ENCODE measurements around the gene CNPY1. TPM values are rescaled to one million over a fixed set of nuclear protein-coding genes. Genes with fewer than 3 reads are reported as not detected.

The CNPY1 gene
- total RNA-seq, 1 experiment from 2014 or later: not detected

DNA sequence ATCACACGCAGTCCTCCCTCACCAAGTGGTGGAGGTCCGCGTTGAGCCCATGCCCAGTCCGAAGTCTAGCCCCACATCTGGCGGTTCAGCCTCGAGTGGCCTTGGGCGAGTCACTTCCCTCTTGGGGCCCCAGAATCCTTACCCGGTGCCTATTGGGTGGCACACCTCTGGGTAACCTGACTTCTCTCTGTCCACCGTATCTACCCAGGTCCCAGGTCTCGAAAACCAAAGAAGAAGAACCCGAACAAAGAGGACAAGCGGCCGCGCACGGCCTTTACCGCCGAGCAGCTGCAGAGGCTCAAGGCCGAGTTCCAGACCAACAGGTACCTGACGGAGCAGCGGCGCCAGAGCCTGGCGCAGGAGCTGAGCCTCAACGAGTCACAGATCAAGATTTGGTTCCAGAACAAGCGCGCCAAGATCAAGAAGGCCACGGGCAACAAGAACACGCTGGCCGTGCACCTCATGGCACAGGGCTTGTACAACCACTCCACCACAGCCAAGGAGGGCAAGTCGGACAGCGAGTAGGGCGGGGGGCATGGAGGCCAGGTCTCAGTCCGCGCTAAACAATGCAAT, 84.1 kb downstream of the CNPY1 start:
- no peaks in the 10 kb centered on the region for H3K9me3 ChIP-seq
- no peak overlapping the region for H3K4me3 Mint-ChIP-seq (ENCODE audit: unreplicated experiment)
- no TSS peak for BruUV-seq (replicated peaks)
- no peaks in the 10 kb centered on the region for H3K27me3 ChIP-seq (replicated peaks; ENCODE audit: control insufficient read depth, insufficient read depth, low read length)
- TF ChIP-seq CTCF (IDR thresholded peaks at IDR 0.05; ENCODE audit: insufficient read depth in 1 of 2, low read depth in 1 of 2, low read length in 1 of 2, severe bottlenecking in 1 of 2, unreplicated experiment in 1 of 2): no peak
- peaks cover 10% of the 10 kb centered on the region for H3K36me3 Mint-ChIP-seq (ENCODE audit: insufficient read depth, unreplicated experiment)
- peaks cover 8% of the 10 kb centered on the region for H3K27me3 Mint-ChIP-seq (ENCODE audit: insufficient read depth, unreplicated experiment)
- ChIA-PET CTCF (no interaction called here), POLR2A (no interaction called here)
- intact Hi-C loops (cut with micrococcal nuclease; ENCODE audit: unreplicated experiment): no loop called here
- H3K27ac Mint-ChIP-seq (ENCODE audit: unreplicated experiment): no peak overlapping the region
- H3K36me3 ChIP-seq (ENCODE audit: control insufficient read depth, insufficient read depth, low read length): no peaks in the 10 kb centered on the region
- no peaks in the 10 kb centered on the region for H3K4me1 Mint-ChIP-seq (ENCODE audit: low read depth, unreplicated experiment)
- no peaks in the 10 kb centered on the region for H3K9me3 Mint-ChIP-seq (ENCODE audit: unreplicated experiment)
- H3K4me3 ChIP-seq (ENCODE audit: low read depth, low read length): no peak overlapping the region
- H3K4me1 ChIP-seq: peaks cover 4% of the 10 kb centered on the region
- no peak for DNase-seq

DNA sequence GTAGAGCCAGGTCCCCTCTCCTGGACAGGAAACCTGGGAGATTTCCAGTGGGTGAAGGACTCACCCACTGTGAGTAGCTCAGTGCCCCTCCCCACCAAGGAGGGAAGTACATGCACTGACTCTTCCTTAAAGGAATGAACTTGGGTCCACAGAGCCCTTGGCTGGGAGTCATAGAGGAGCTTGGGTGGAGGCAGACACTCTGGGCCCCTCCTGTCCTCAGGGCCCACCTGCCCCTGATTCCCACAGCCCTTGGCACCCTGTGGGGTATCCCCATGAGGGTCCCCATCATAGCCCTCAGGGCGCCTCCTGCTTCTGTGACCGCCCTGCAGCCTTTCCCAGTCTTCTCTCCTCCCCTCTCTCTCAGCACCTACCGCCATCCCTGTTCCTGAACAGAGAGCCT, 84.7 kb downstream of the CNPY1 start:
- no peak overlapping the region for H3K27ac Mint-ChIP-seq (ENCODE audit: unreplicated experiment)

GRCh38 chr7:155460926-155461613, 85.3 kb downstream of the CNPY1 start:
- intact Hi-C loops (cut with micrococcal nuclease; ENCODE audit: unreplicated experiment): no loop called here
- Mint-ChIP-seq H3K36me3 (ENCODE audit: insufficient read depth, unreplicated experiment) (peaks cover 13% of the 10 kb centered on the region), H3K27ac (ENCODE audit: unreplicated experiment) (no peak overlapping the region), H3K4me1 (ENCODE audit: low read depth, unreplicated experiment) (peaks cover 5% of the 10 kb centered on the region), H3K27me3 (ENCODE audit: insufficient read depth, unreplicated experiment) (peaks cover 12% of the 10 kb centered on the region), H3K4me3 (ENCODE audit: unreplicated experiment) (no peak overlapping the region), H3K9me3 (ENCODE audit: unreplicated experiment) (no peaks in the 10 kb centered on the region)
- Histone ChIP-seq H3K36me3 (ENCODE audit: control insufficient read depth, insufficient read depth, low read length) (no peaks in the 10 kb centered on the region), H3K4me3 (ENCODE audit: low read depth, low read length) (no peak overlapping the region), H3K27me3 (replicated peaks; ENCODE audit: control insufficient read depth, insufficient read depth, low read length) (no peaks in the 10 kb centered on the region), H3K9me3 (no peaks in the 10 kb centered on the region), H3K4me1 (peaks cover 4% of the 10 kb centered on the region)
- no peak for DNase-seq
- POLR2A ChIA-PET: no interaction called here
- no TSS peak for BruUV-seq (replicated peaks)
- CTCF ChIA-PET: no interaction called here
- TF ChIP-seq CTCF (IDR thresholded peaks at IDR 0.05; ENCODE audit: insufficient read depth in 1 of 2, low read depth in 1 of 2, low read length in 1 of 2, severe bottlenecking in 1 of 2, unreplicated experiment in 1 of 2): no peak

More for the DNA sequence above, 84.7 kb downstream of the CNPY1 start:
- no peaks in the 10 kb centered on the region for H3K36me3 ChIP-seq (ENCODE audit: control insufficient read depth, insufficient read depth, low read length)
- CTCF ChIA-PET: no interaction called here
- H3K9me3 ChIP-seq: no peaks in the 10 kb centered on the region
- intact Hi-C loops (cut with micrococcal nuclease; ENCODE audit: unreplicated experiment): no loop called here
- Mint-ChIP-seq H3K36me3 (ENCODE audit: insufficient read depth, unreplicated experiment) (peaks cover 13% of the 10 kb centered on the region), H3K4me3 (ENCODE audit: unreplicated experiment) (no peak overlapping the region), H3K4me1 (ENCODE audit: low read depth, unreplicated experiment) (no peaks in the 10 kb centered on the region), H3K27me3 (ENCODE audit: insufficient read depth, unreplicated experiment) (peaks cover 8% of the 10 kb centered on the region), H3K9me3 (ENCODE audit: unreplicated experiment) (no peaks in the 10 kb centered on the region)
- POLR2A ChIA-PET: no interaction called here
- no peak overlapping the region for H3K4me3 ChIP-seq (ENCODE audit: low read depth, low read length)
- H3K4me1 ChIP-seq: peaks cover 4% of the 10 kb centered on the region
- TF ChIP-seq CTCF (IDR thresholded peaks at IDR 0.05; ENCODE audit: insufficient read depth in 1 of 2, low read depth in 1 of 2, low read length in 1 of 2, severe bottlenecking in 1 of 2, unreplicated experiment in 1 of 2): no peak
- H3K27me3 ChIP-seq (replicated peaks; ENCODE audit: control insufficient read depth, insufficient read depth, low read length): no peaks in the 10 kb centered on the region
- BruUV-seq (replicated peaks): no TSS peak
- DNase-seq: no peak

All from Caco-2 (cell line).